ENCODE results near the gene ZCCHC24.

ZCCHC24 gene

DNA sequence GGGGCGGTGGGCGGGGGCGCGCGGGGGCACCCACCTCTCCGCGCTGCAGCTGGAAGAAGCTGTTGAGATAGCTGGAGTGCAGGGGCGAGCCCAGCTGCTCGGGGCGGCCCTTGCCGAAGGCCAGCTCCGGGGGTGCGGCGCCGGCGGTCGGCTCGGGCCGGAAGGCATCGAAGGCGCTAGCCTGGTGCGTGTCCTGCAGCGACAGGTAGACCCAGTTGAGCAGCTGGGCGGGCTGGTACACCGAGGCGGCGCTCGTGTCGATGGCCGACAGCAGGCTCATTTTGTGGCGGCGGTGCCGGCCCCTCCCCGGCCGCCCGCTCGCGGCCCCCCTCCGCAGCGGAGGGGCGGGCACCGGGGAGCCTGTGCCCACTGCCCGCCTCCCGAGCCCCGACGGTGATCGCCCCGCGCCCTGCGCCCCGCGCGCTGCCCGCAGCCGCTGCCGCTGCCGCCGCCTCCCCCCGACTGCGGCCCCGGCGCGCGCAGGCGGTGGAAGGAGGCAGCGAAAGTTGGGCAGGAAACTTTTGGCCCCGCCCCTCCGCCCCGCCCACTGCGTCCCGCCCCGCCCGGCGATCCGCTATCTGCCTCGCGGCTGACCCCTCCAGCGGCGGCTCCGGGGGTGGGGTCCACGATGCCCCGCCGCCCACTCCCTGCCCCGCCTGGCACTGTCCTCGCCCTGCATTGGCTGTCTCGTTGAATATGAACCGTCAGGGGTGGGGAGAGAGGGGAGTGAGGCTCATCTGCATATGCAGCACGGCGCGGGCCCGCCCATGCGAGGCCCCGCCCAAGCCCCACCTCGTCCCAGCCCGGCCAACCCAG is at the start of gene ZCCHC24:
Gene ZCCHC24 (minus strand): TSS at position 464 of the 816 bp plus-strand sequence. CDS start 184 bp downstream, at position 280.
- peak; percentile 89 for DNase-seq (ENCODE audit: low read depth)

DNA sequence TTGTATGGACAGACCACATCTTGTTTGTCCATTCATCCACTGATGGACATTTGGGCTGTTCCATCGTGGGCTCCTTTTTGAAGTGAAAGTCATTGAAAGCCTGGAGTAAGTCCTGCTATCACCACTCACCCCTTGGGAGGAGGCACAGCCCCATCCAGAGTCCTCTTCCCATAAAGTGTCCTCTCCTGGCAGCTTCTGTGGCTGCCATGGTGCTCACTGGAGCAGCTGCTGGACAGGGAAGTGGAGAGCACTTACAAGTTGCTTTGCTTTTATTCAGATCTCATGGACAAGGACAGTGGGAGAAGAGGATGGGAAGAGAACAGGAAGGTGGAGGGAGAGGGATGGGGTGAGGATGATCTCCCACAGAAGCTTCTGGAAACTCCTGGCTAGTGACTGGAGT is 48.4 kb upstream of the ZCCHC24 start:
- DNase-seq (ENCODE audit: low read depth) = no peak

DNA sequence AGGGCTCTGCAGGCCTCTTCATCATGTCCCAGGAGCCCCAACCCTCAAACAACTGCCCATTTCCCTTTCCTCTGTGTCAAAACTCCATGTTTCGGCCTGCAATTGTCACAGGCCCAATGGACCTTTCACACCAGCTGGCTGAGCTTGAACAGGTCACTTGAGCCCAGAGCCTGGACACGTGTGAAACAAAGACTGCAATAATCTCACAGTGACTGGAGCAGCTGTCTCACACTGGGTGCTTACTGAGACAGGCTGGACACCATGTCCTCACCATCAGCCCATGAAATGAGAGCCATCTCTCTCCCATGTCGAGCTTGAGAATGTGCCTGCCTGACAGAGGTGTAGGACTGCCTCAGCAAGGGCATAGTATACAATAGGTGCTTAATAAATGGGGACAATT is 47.4 kb upstream of the ZCCHC24 start:
- DNase-seq (ENCODE audit: low read depth) = no peak

DNA sequence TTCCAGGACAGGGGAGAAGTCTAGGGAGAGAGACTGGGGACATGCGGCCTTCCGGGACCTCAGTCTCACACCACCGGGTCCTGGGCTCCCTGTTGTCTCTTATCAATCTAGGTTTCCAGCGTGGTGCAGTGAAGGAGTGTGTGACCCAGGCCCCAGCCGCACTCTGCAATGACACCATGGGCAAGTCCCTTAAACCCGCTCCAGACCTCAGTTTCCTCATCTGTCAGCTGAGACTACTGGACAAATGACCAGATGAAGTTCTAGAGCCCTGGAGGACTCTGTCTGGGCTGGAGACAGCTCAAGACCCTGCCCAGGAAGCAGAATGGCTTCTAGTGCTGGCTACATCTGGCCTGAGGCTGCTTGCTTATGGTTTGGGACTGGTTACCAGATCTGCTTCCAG is 46.8 kb upstream of the ZCCHC24 start:
- no peak for DNase-seq (ENCODE audit: low read depth)

DNA sequence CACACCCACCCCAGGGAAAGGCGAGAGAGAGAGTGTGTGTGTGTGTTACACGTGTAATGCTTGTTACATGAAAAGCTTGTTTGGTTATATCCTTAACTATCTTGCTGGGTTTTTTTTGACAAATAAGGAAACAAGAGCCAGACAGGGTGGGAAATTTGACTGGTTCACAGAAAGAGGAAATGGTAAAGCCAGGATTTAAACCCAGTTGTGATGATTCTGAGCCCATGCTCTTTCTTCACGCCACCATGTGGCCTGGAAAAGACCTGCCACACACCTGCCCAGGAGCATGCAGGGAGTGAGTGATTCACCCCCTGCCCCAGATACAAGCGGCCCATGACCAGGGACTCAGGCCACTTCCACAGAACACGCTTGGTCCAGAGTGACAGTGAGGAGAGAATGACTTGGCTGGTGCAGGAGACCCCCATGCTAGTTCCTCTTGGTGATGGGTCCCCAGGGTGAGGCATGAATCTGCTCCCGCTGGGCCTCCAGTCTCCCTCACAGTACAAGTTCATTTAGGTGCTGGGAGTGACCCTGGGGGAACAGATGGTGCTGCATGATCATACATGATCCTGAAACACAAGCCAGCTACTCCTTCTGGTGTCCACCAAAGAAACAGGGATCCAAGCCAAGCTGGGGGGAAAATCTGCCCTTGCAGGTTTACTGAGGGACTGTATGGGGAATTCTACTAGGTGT is 45.9 kb upstream of the ZCCHC24 start:
- no peak for DNase-seq (ENCODE audit: low read depth)

DNA sequence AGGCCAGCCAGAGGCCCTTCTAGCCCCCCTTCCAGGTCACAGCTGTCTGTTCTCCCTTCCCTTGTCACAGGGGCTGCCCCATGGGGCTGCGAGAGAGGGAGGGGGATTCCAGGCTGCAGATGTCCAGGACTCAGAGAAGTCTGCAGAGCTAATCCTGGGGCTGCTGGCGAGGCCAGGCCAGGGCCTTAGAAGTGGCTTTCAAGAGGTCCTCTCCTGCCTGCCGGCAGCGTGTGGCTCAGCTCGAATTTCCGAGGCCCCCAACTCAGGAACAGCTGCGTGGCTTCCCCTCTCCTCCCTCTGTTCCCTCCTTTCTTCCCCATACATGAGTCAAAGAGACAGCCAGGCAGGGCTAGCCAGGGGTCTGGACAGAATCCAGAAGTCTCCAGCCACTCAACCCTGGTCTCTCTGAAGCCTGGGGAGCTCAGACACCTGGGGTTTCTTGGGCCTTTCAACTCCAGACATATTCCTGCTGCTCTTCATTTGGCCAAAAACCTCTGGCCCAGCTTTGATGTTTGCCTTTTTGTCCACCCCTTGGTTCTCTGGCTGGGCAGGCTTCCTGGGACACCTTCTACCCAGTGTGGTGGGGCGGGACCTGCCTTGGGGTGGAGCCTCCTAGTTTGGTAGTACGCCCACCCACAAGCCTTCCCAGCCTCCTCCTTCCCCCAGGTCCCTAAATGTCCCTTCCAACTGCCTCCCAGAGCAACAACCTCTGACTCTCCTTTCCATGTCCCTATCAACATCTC is 45.1 kb upstream of the ZCCHC24 start:
- no peak for DNase-seq (ENCODE audit: low read depth)

DNA sequence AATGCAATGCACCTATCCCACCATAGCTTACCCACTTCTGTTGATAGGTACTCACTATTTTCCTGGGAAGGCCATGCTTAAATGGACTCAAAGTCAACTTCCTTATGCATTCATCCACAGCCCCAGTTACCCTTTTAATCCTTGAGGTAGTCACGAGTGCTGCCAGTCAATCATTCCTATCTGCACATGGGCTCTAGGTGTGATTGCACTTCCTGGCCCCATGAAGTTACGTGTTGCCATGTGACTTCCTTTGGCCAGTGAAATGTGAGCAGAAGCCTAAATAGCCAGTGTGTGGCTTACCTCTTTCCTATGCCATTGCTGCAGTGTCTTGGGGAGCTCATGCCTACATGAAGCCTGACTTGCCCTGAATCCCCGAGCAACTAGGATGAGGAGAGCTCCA is 43.4 kb upstream of the ZCCHC24 start:
- DNase-seq (ENCODE audit: low read depth) = no peak

DNA sequence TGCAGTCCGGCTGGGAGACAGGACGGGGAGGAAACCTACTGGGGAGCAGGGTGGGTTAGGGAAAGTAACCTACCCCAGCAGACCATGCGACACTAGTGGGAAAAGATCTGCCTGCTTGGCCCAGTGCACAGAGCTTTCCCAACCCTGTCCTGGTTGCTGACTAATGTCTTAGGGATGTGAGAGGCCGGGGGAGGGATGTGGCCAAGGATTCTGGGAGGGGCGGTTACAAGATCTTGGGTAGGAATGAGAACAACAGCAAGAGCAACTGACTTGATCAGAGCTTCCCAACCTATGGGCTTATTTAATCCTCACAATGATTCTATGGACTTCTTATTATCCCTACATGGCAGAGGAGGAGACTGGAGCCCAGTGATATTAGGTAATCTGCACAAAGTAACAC is 42.9 kb upstream of the ZCCHC24 start:
- DNase-seq (ENCODE audit: low read depth) = no peak

DNA sequence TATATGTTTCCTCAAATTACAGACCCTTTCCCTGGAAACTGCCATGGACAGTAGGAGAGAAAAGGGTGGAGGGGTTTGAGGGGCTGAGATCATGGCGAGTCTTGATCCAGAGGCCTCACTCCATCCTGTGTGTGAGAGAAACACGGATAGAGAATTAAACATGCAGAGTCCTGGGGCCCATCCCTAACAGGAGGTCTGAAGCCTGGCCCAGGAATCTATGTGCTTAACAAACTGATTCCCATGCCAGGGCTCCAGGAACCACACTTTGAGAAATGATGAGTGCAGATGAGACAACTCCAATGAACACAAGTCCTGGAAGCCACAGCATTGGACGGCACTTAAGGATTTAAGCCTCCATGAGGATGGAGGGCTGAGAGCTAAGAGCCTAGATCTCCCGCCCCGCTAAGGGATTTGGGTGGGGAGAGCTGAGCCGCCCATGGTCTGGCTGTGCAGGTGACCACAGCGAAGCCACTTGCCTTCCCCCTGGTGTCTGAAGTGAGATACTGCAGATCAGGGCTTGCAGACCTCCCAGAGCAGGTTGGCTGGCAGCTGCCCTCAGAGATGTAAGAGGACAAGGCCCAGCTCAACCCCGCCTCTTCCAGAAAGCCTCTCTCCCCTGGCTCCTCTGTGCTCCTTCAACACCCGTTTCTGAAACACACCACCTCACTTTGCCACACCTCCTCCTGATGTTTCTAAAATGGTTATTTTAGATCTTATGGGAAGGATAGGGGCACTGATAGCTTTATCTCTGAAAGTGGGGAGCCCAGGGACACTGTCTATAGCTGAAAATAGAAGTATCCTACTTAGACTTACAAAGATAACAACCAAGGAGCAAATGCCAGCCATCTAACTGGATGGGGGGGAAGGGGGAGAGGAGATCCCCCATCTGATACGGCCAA is 42.1 kb upstream of the ZCCHC24 start:
- DNase-seq (ENCODE audit: low read depth) = no peak

DNA sequence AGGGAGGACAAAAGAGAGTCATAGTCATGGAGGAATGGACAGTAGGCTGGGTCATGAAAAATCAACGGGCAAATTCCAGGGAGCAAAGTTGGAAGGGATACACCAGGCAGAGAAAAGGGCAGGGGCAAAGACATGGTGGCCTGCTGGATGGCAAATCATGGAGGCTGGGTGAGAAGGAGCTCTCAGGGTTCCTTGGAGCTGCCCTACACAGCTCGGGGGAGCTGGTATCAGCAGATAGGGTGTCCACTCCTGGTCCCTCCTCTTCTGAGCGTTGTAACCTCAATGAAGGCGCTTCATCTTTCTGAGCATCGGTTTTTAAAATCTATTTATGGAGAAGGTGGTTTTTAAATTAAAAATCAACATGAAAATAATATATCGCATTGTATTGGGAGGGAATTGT is 39.1 kb upstream of the ZCCHC24 start:
- DNase-seq (ENCODE audit: low read depth) = no peak

DNA sequence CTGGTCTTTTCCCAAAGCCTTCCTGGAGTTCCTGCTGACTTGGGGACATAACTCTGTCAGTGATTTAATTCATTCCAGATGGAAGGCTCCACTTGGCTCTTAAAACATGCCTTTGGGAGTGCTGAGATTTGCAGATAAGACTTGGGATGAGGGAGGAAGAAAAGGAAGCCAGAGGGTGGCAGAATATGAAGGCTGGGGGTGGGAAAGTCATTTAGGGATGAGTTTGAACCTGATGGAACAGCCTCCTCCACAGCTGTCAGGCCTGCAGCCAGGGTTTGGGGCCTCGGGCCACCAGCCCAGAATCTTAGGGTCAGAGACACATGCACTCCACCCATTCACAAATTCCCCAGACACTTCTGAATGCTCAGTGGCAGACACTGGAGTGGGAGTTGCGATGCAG is 38.5 kb upstream of the ZCCHC24 start:
- no peak for DNase-seq (ENCODE audit: low read depth)

DNA sequence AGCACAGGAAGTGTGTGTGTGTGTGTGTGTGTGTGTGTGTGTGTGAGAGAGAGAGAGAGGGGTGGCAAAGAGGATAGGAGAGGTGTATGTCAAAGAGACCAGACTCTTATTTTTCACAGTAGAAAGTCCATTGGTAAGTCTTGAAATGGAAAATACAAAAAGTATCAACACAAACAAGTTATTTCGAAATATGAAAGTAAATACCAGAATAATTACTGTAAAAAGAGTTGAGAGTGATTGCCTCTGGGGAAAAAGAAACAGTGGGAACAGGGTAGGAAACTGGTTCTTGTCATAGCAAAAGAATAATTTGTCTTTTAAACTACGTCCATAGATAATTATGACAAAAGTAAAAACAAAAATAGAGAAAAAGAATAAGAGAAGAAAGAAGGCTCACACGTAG is 37.9 kb upstream of the ZCCHC24 start:
- DNase-seq (ENCODE audit: low read depth) = no peak

DNA sequence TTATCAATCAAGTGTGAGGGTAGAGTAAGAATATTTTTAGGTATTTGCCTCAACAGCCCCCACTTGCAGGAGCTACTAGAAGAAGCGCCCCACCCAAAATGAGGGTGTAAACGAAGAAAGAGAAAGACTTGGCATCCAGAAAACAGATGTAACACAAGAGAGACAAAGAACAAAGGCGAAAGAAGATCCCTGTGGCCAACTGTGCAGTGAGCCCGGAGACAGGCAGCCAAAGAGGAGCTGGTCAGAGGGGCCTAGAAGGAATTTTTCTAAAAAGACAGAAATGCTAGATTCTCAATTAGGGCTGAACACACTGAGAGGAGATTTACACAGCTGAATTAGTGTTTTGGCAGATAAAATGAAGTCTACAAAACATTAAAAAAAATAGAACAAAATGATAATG is 37.3 kb upstream of the ZCCHC24 start:
- DNase-seq (ENCODE audit: low read depth) = no peak

DNA sequence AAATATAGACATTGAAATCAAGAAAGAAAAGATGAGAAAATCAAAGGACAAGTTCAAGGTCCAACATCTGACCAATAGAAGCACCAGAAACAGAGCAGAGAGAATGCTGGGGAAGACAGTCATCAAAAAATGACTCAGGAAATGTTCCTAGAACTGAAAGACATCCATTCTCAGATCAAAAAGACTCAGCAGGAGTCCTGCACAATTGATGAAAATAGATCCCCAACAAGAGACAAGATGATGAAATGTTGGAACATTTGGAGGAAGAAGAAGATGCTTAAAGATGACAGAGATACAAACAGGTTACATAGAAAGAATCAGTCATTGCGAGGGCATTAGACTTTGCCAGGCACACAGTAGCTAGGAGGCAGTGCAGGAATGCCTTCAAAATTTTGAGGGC is 36.9 kb upstream of the ZCCHC24 start:
- DNase-seq (ENCODE audit: low read depth) = no peak

DNA sequence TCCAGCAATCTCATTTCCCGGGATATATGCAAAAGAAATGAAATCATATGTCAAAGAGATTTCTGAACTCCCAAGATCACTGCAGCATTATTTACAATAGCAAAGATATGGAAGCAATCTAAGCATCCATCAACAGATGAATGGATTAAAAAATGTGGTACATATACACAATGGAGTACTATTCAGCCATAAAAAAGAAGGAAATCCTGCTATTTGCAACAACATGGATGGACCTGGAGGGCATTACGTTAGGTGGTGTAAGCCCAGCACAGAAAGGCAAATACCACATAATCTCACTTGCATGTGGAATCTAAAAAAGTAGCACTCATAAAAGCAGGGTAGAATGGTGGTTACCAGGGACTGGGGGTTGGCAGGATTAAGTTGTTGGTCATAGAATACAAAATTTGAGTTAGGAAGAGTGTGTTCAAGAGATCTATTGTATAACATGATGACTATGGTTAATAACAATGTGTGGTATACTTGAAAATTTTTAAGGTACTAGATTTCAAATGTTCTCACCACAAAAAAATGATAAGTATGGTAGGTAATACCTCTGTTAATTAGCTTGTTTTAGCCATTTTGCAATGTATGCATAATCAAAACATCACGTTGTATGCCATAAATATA is 34.0 kb upstream of the ZCCHC24 start:
- no peak for DNase-seq (ENCODE audit: low read depth)

DNA sequence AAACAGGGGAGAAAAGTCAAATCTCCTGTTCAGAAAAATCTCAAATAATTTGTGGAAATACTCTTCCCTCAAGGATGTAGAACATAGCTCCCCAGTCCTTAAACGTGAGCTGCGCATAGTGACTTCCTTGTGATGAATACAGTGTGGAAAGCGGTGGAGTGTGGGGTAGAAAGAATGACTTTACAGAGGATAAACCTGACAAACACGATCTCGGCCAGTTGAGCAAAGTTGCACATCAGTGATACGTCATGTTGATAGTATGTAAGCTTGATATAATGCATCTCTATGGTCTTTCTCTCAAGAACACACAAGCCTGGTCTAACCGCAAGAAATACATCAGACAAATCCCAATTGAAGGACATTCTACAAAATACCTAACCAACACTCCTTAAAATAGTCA is 32.0 kb upstream of the ZCCHC24 start:
- no peak for DNase-seq (ENCODE audit: low read depth)

DNA sequence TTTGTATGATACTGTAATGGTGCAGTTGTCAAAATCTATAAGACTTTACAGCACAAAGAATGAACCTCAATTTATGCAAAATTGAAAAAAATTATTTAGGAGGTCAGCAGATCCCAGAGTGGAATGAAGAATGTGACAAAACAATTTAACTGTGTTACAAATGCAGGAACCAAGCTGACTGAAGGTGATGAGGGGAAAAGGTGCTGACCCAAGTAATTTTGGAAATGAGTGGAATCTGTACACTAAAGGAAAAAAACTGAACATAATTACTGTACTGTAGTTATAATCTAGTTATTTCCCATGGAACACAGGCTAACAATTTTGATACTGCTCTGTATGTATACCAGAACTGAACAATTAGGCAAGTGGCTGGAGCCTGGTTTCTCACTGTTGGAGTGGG is 31.2 kb upstream of the ZCCHC24 start:
- DNase-seq (ENCODE audit: low read depth) = no peak

DNA sequence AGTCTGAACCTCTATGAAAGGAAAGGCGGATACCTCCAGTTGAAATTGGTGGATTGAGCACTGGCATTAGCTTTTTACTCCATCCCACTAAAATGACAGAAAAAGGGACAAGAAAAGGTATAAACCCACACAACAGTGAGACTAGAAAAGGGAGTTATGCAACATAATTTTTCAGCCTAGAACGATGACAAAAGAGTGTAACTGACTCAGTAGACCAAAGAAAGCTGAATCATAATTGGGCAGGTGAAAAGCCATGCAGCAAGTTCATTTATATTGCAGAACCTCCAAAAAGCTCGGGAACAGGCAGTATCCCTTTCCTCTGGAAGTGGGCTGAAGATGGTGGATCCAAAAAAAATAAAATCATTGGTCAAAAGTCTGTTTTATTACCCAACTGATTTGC is 30.5 kb upstream of the ZCCHC24 start:
- no peak for DNase-seq (ENCODE audit: low read depth)

DNA sequence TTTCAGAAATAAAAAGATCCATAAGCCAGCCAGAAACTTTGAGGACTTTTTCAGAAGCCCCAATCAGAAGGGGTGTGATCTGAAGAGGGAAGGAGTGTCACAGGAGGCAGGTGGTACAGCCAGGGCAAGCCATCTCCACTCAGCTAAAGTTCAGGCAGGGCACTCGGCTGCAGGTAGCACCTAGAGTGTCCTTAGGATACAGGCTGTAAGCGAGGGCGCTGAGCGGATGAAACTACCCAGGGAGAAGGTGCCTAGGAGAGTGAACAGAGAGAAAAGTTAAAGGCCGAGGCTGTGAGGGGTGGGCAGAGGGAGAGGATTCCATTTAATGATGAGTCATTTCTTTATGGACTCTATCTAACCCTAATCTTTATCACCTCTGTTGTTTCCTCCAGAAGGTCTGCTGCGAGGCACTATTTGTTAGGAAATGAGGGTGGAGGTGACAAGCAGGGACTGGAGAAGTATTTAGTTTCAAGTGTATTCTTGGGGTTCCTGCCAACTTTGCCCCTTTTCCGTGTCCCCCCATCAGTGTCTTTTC is 29.8 kb upstream of the ZCCHC24 start:
- no peak for DNase-seq (ENCODE audit: low read depth)

DNA sequence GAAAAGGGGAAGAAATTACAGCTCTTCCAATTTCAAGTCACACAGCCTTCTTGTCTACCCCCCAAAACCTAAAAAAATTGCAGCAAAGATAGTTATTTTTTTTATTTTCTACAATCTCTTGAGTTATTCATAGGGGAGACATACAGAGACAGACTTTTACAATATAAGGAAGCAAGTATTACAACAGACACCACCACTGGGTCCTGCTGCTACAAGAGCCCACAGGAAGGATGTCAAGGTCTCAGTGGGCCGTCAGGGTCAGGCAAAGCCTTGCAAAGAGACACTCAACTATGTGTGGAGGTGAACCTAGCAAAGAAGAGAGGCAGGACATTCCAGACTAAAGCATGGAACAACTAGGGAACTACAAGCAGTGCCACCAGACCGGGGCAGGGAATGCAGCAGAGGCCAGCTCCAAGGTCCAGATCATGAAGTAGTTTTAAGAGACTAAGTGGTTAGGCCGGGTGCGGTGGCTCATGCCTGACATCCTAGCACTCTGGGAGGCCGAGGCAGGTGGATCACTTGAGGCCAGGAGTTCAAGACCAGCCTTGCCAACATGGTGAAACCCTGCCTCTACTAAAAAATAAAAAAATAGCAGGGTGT is 28.2 kb upstream of the ZCCHC24 start:
- DNase-seq (ENCODE audit: low read depth) = no peak

DNA sequence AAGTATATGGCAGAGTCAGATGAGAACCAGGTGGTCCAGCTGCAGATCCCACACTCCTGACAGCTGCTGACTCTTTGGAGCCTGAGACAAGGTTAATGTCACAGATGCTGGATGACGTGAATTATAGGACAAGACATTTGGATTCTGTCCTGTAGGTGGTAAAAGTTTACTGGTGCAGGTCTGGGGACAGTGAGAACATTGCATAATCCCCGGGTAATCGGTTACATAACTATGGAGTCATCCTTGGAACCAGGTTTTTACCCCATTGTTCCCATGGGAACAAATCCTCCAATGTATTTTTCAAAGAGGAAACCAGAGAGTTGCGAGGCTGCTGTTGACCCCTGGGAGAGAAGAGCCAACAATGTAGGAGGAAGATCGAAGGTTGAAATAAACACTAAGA is 27.5 kb upstream of the ZCCHC24 start:
- DNase-seq (ENCODE audit: low read depth) = no peak

Measured in stimulated activated CD8-positive, alpha-beta memory T cell treated with anti-CD3 and anti-CD28 coated beads, Interleukin-15, amount 100 ng/mL, for 1 hour (primary cell).